Measurements from ENCODE around the gene GTF2F2. TPM values are rescaled to one million over a fixed set of nuclear protein-coding genes. Genes with fewer than 3 reads are reported as not detected.

The GTF2F2 gene
- total RNA-seq, 1 experiment from 2014 or later: 21.7 TPM

- H3K9me3 ChIP-seq (ENCODE audit: control insufficient read depth, insufficient read depth, low read depth, low read length): no peaks in the 10 kb centered on the region
- no peaks in the 10 kb centered on the region for H3K4me1 ChIP-seq (ENCODE audit: control insufficient read depth, insufficient read depth, low read length)
- DNase-seq (ENCODE audit: low read depth, low spot score) (no peak), ATAC-seq (no peak)
- BruUV-seq (replicated peaks): no TSS peak
- H3K27me3 ChIP-seq (ENCODE audit: control insufficient read depth, insufficient read depth, low read length): no peaks in the 10 kb centered on the region
- CTCF ChIA-PET: no interaction called here
- no peak overlapping the region for H3K4me3 ChIP-seq (ENCODE audit: low read depth in 2 of 2, low read length in 2 of 2)
- POLR2A ChIA-PET: interaction anchor here (0.6 kb wide), 2 partner anchors 22 to 159 kb away, joined by 3 to 5 read pairs; no protein-coding TSS in a partner anchor
- no peak for TF ChIP-seq POLR2AphosphoS5 (IDR thresholded peaks at IDR 0.05; ENCODE audit: low read depth, low read length)
- no peak for TF ChIP-seq TCF7L2 (IDR thresholded peaks at IDR 0.05; ENCODE audit: low read depth, low read length)
- no peak for TF ChIP-seq SIN3A (IDR thresholded peaks at IDR 0.05; ENCODE audit: borderline replicate concordance, insufficient read depth, low read depth, low read length)
- in situ Hi-C loops (cut with HindIII; ENCODE audit: low pct_unique_long_range_greater_than_20kb, low sequenced_read_pairs) (no loop called here), intact Hi-C loops (cut with micrococcal nuclease; ENCODE audit: unreplicated experiment) (no loop called here)
- no peaks in the 10 kb centered on the region for H3K36me3 ChIP-seq (ENCODE audit: control insufficient read depth, insufficient read depth, low read length)
- no peak overlapping the region for H3K27ac ChIP-seq (ENCODE audit: low read length)
These were observed 200.7 kb downstream of the GTF2F2 start for GRCh38 chr13:45320876-45321629.

- intact Hi-C loops (cut with micrococcal nuclease; ENCODE audit: unreplicated experiment) (no loop called here), in situ Hi-C loops (cut with HindIII; ENCODE audit: low pct_unique_long_range_greater_than_20kb, low sequenced_read_pairs) (no loop called here)
- Histone ChIP-seq H3K9me3 (ENCODE audit: control insufficient read depth, insufficient read depth, low read depth, low read length) (no peaks in the 10 kb centered on the region), H3K27ac (ENCODE audit: low read length) (no peak overlapping the region), H3K4me1 (ENCODE audit: control insufficient read depth, insufficient read depth, low read length) (no peaks in the 10 kb centered on the region), H3K4me3 (ENCODE audit: low read depth in 2 of 2, low read length in 2 of 2) (no peak overlapping the region), H3K36me3 (ENCODE audit: control insufficient read depth, insufficient read depth, low read length) (no peaks in the 10 kb centered on the region), H3K27me3 (ENCODE audit: control insufficient read depth, insufficient read depth, low read length) (no peaks in the 10 kb centered on the region)
- ATAC-seq (peak; percentile 50; the same call in 1 of the 2 replicates), DNase-seq (ENCODE audit: low read depth, low spot score) (no peak)
- TF ChIP-seq POLR2AphosphoS5 (IDR thresholded peaks at IDR 0.05; ENCODE audit: low read depth, low read length): no peak
- no peak for TF ChIP-seq TCF7L2 (IDR thresholded peaks at IDR 0.05; ENCODE audit: low read depth, low read length)
- TF ChIP-seq SIN3A (IDR thresholded peaks at IDR 0.05; ENCODE audit: borderline replicate concordance, insufficient read depth, low read depth, low read length): no peak
- TF ChIP-seq REST (IDR thresholded peaks at IDR 0.05; ENCODE audit: insufficient read depth in 1 of 2, low read depth in 2 of 2, low read length in 1 of 2): no peak
- TF ChIP-seq CTCF (IDR thresholded peaks at IDR 0.05): no peak
- CTCF ChIA-PET: no interaction called here
- TSS peak; percentile 25 for BruUV-seq (replicated peaks)
- POLR2A ChIA-PET: no interaction called here
These were observed 205.5 kb downstream of the GTF2F2 start for GRCh38 chr13:45325806-45326205.

Measured in Panc1 (cell line).